Natural killer cell treated with Interleukin-12 subunit alpha and Interleukin-12 subunit beta and Interleukin-15 and Interleukin-18, amount 100 ng/mL, for 72 hours (primary cell): ENCODE data around the gene DHX38. TPM values are rescaled to one million over a fixed set of nuclear protein-coding genes. Genes with fewer than 3 reads are reported as not detected.
"Not testable (repeated sequence)": the region's sequence is repeated elsewhere in the genome, so short reads cannot be mapped to it uniquely, and the experiment has no call there.

Source experiments
- ATAC-seq, 2 donors: fragments of 150-1000 bp; cut with Tn5 transposase in 1 of 2; sonication (Bioruptor Pico), chemical (Tn5 transposase) in 1 of 2; 2 replicates each; pipeline ENCODE4 v1.10.0; 2021
- DNase-seq: peaks from one replicate; pipeline ENCODE4 v3.0.0; 2022; ENCODE audit warnings: low spot score
- H3K27ac Mint-ChIP-seq, 2 donors: 1 replicate in 1 of 2; 2 replicates in 1 of 2; pipeline ENCODE4 v1.8.0; 2022; ENCODE audit warnings: mixed read lengths in 2 of 2, mild to moderate bottlenecking in 1 of 2, moderate library complexity in 1 of 2
- H3K27me3 Mint-ChIP-seq, 2 donors: 1 replicate in 1 of 2; 2 replicates in 1 of 2; pipeline ENCODE4 v1.8.0; 2022; ENCODE audit warnings: mixed read lengths in 2 of 2
- H3K36me3 Mint-ChIP-seq: one replicate; pipeline ENCODE4 v1.8.0; 2022; ENCODE audit warnings: mixed read lengths
- H3K4me1 Mint-ChIP-seq, 2 donors: 1 replicate in 1 of 2; 2 replicates in 1 of 2; pipeline ENCODE4 v1.8.0; 2022; ENCODE audit warnings: low read depth in 2 of 2, mixed read lengths in 2 of 2, mild to moderate bottlenecking in 1 of 2
- H3K4me3 Mint-ChIP-seq: one replicate; pipeline ENCODE4 v1.8.0; 2022; ENCODE audit warnings: mixed read lengths
- H3K9me3 Mint-ChIP-seq: 2 replicates; pipeline ENCODE4 v1.8.0; 2022; ENCODE audit warnings: mixed read lengths
- total RNA-seq, 2 donors: library from RNA; stranded (reverse); gene quantifications; one replicate each; pipeline ENCODE4 v1.2.3, GENCODE V29; 2022

Gene DHX38
- total RNA-seq, 2 donors from 2014 or later: 108 to 121 TPM

GRCh38 chr16:72066747-72067146, 26.9 kb upstream of the DHX38 start:
- Mint-ChIP-seq H3K36me3 (no peaks in the 10 kb centered on the region), H3K9me3 (no peaks in the 10 kb centered on the region), H3K27ac (no peak overlapping the region), H3K27me3 (no peaks in the 10 kb centered on the region), H3K4me3 (no peak overlapping the region), H3K4me1 (no peaks in the 10 kb centered on the region)
- ATAC-seq (no peak), DNase-seq (no peak)

DNA sequence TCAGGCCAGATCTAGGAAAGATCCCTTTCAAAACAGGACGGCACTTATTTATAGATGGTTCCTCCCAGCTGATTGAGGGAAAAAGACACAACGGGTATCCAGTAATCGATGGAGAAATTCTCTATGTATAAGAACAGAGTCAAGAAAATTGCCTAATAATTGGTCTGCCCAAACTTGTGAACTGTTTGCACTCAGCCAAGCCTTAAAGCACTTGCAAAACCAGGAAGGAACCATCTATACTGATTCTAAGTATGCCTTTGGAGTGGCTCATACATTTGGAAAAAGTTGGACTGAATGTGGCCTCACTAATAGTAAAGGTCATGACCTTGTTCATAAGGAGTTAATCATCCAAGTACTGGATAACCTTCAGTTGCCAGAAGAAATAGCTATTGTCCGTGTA, 24.7 kb upstream of the DHX38 start:
- H3K36me3 Mint-ChIP-seq: no peaks in the 10 kb centered on the region
- H3K4me1 Mint-ChIP-seq: no peaks in the 10 kb centered on the region
- no peaks in the 10 kb centered on the region for H3K27me3 Mint-ChIP-seq
- no peak overlapping the region for H3K27ac Mint-ChIP-seq
- ATAC-seq (no peak), DNase-seq (no peak)
- no peak overlapping the region for H3K4me3 Mint-ChIP-seq
- no peaks in the 10 kb centered on the region for H3K9me3 Mint-ChIP-seq

- Mint-ChIP-seq H3K9me3 (no peaks in the 10 kb centered on the region), H3K4me1 (no peaks in the 10 kb centered on the region), H3K27me3 (no peaks in the 10 kb centered on the region), H3K4me3 (no peak overlapping the region), H3K36me3 (no peaks in the 10 kb centered on the region), H3K27ac (no peak overlapping the region)
- ATAC-seq: no peak
- no peak for DNase-seq
Measured at GRCh38 chr16:72072514-72073342, 20.9 kb upstream of the DHX38 start.

- no peak overlapping the region for H3K27ac Mint-ChIP-seq
- no peaks in the 10 kb centered on the region for H3K27me3 Mint-ChIP-seq
- DNase-seq (no peak), ATAC-seq (no peak)
- no peaks in the 10 kb centered on the region for H3K36me3 Mint-ChIP-seq
- no peak overlapping the region for H3K4me3 Mint-ChIP-seq
- no peaks in the 10 kb centered on the region for H3K9me3 Mint-ChIP-seq
- H3K4me1 Mint-ChIP-seq: no peaks in the 10 kb centered on the region
Measured at GRCh38 chr16:72073560-72074230, 20.0 kb upstream of the DHX38 start.

GRCh38 chr16:72075067-72075466, 18.6 kb upstream of the DHX38 start:
- not testable (repeated sequence) for H3K4me1 Mint-ChIP-seq, H3K27me3 Mint-ChIP-seq, H3K9me3 Mint-ChIP-seq, ATAC-seq, DNase-seq, H3K36me3 Mint-ChIP-seq, H3K27ac Mint-ChIP-seq, H3K4me3 Mint-ChIP-seq

- H3K9me3 Mint-ChIP-seq, H3K27me3 Mint-ChIP-seq, H3K27ac Mint-ChIP-seq, H3K4me3 Mint-ChIP-seq, H3K4me1 Mint-ChIP-seq, DNase-seq, ATAC-seq, H3K36me3 Mint-ChIP-seq: not testable (repeated sequence)
Measured at GRCh38 chr16:72076991-72077706, 16.5 kb upstream of the DHX38 start.

DNA sequence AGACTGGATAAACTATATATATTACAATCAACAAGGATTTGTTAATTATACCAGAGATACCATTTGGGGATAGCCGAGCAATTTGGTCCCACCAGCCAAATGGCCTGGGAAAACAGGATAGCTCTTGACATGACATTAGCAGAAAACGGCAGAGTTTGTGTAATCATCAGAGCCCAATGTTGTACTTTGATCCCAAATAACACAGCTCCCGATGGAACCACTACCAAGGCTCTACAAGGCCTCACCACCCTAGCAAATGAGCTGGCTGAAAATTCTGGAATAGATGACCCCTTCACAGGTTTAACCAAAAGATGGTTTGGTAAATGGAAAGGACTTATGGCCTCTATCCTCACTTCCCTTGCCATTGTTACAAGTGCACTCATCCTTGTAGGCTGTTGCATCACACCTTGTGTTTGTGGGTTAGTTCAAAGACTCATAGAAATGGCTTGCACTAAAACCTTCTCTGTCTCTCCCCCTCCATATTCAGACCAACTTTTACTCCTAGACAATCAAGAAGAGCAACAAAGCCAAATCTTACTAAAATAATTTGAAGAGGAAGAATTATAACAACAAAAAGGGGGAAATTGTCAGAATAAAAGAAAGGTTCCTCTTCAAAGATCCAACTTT, 9.8 kb upstream of the DHX38 start:
- DNase-seq (no peak), ATAC-seq (no peak)
- Mint-ChIP-seq H3K4me1 (peaks cover 0 to 1% of the 10 kb centered on the region in 2 donors), H3K27ac (no peak overlapping the region), H3K4me3 (no peak overlapping the region), H3K36me3 (peaks cover 19% of the 10 kb centered on the region), H3K9me3 (peaks cover 3% of the 10 kb centered on the region), H3K27me3 (no peaks in the 10 kb centered on the region)

DNA sequence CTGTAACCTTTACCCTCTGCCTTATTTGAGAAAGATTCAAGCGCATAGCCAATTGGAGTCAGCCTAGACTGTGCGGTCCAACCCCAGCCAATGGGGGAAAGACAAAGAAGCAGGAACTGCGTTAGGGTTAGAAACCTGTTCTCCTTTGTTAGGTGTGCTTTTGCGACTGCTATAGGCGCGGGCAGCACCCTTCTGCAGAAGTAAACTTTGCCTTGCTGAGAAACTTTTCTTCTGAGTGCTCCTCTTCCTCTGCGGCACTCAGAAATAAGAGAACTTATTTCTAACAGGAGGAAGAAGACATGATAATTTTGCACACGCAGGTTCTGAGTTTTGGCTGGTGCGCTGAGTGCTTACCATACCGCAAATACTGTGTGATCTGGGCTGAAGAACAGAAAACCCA, 9.2 kb upstream of the DHX38 start:
- no peak overlapping the region for H3K27ac Mint-ChIP-seq
- peaks cover 25% of the 10 kb centered on the region for H3K36me3 Mint-ChIP-seq
- H3K27me3 Mint-ChIP-seq: no peaks in the 10 kb centered on the region
- no peak overlapping the region for H3K4me3 Mint-ChIP-seq
- ATAC-seq: no peak
- peaks cover 3% of the 10 kb centered on the region for H3K9me3 Mint-ChIP-seq
- DNase-seq: no peak
- peaks cover 0 to 5% of the 10 kb centered on the region in 2 donors for H3K4me1 Mint-ChIP-seq

- Mint-ChIP-seq H3K4me1 (peaks cover 0 to 5% of the 10 kb centered on the region in 2 donors), H3K4me3 (no peak overlapping the region), H3K36me3 (peaks cover 31% of the 10 kb centered on the region)
Measured at GRCh38 chr16:72085002-72085401, 8.6 kb upstream of the DHX38 start.

GRCh38 chr16:72091217-72091616, 2.4 kb upstream of the DHX38 start:
- DNase-seq (no peak), ATAC-seq (no peak)
- Mint-ChIP-seq H3K36me3 (peaks cover 34% of the 10 kb centered on the region), H3K4me3 (peak overlapping the region; percentile 97), H3K9me3 (no peaks in the 10 kb centered on the region), H3K4me1 (peaks cover 51% of the 10 kb centered on the region in 2 donors), H3K27ac (peak overlapping the region; percentile 94 to 96), H3K27me3 (no peaks in the 10 kb centered on the region)

More at GRCh38 chr16:72085002-72085401, 8.6 kb upstream of the DHX38 start:
- ATAC-seq: no peak
- no peak overlapping the region for H3K27ac Mint-ChIP-seq
- DNase-seq: no peak
- peaks cover 3% of the 10 kb centered on the region for H3K9me3 Mint-ChIP-seq
- no peaks in the 10 kb centered on the region for H3K27me3 Mint-ChIP-seq

- H3K4me3 Mint-ChIP-seq: peak overlapping the region; percentile 97
- peak overlapping the region; percentile 94 to 96 for H3K27ac Mint-ChIP-seq
Measured at GRCh38 chr16:72092832-72093447, 707 bp upstream of the DHX38 start.

GRCh38 chr16:72094266-72094610, 591 bp downstream of the DHX38 start:
- ATAC-seq (no peak), DNase-seq (no peak)
- Mint-ChIP-seq H3K4me3 (peak overlapping the region; percentile 97), H3K27me3 (no peaks in the 10 kb centered on the region), H3K9me3 (no peaks in the 10 kb centered on the region), H3K4me1 (peaks cover 61 to 68% of the 10 kb centered on the region in 2 donors), H3K27ac (peak overlapping the region; percentile 94 to 96), H3K36me3 (peaks cover 46% of the 10 kb centered on the region)

More at GRCh38 chr16:72092832-72093447, 707 bp upstream of the DHX38 start:
- H3K9me3 Mint-ChIP-seq: no peaks in the 10 kb centered on the region
- no peak for ATAC-seq
- DNase-seq: no peak
- H3K27me3 Mint-ChIP-seq: no peaks in the 10 kb centered on the region
- peaks cover 62 to 63% of the 10 kb centered on the region in 2 donors for H3K4me1 Mint-ChIP-seq
- peaks cover 51% of the 10 kb centered on the region for H3K36me3 Mint-ChIP-seq

- no peaks in the 10 kb centered on the region for H3K9me3 Mint-ChIP-seq
- H3K36me3 Mint-ChIP-seq: peaks cover 55% of the 10 kb centered on the region
- H3K27ac Mint-ChIP-seq: no peak overlapping the region
- DNase-seq (no peak), ATAC-seq (no peak)
- peaks cover 37 to 38% of the 10 kb centered on the region in 2 donors for H3K4me1 Mint-ChIP-seq
- H3K27me3 Mint-ChIP-seq: no peaks in the 10 kb centered on the region
- H3K4me3 Mint-ChIP-seq: no peak overlapping the region
Measured at GRCh38 chr16:72098936-72099335, 5.3 kb downstream of the DHX38 start.
